ENCODE data around the gene SEMA4D.

- TF ChIP-seq SPI1 (IDR thresholded peaks at IDR 0.05; ENCODE audit: borderline replicate concordance, low read depth), result no peak
- TF ChIP-seq CTCF (IDR thresholded peaks at IDR 0.05; ENCODE audit: insufficient read depth, low read length), result no peak
- TF ChIP-seq GABPA (IDR thresholded peaks at IDR 0.05; ENCODE audit: low read depth), result no peak
- TF ChIP-seq POLR2AphosphoS5 (IDR thresholded peaks at IDR 0.05; ENCODE audit: low read depth), result no peak
- no peak for TF ChIP-seq REST (IDR thresholded peaks at IDR 0.05; ENCODE audit: insufficient replicate concordance, low read depth)
Observed at GRCh38 chr9:89358376-89358916, 139.5 kb downstream of the SEMA4D start.

Data from HL-60 (cell line).